CD14-positive monocyte (primary cell): ENCODE measurements around the gene UBR3. TPM values are rescaled to one million over a fixed set of nuclear protein-coding genes. Genes with fewer than 3 reads are reported as not detected.

Source experiments
- DNase-seq, 3 donors: peaks; one replicate each; pipeline ENCODE4 v3.0.0-alpha.2; 2011 to 2022
- H2AFZ ChIP-seq: 2 replicates; pipeline ENCODE4 v1.6.0; 2012; ENCODE audit warnings: mild to moderate bottlenecking, low read depth, low read length, inconsistent platforms; ENCODE audit not compliant: insufficient read depth, poor library complexity, severe bottlenecking
- H3K27ac ChIP-seq, 2 donors: 1 replicate in 1 of 2; 2 replicates in 1 of 2; pipeline ENCODE4 v1.5.1; 2012 to 2013; ENCODE audit warnings: low read length in 2 of 2, control low read depth in 1 of 2, inconsistent platforms in 1 of 2, low read depth in 1 of 2, mild to moderate bottlenecking in 1 of 2
- H3K27me3 ChIP-seq, 2 donors: one replicate each; pipeline versions ENCODE4 v1.6.0 to v1.6.1; 2011 to 2013; ENCODE audit warnings: low read length in 2 of 2; ENCODE audit not compliant: control insufficient read depth in 2 of 2, insufficient read depth in 2 of 2
- H3K36me3 ChIP-seq, 2 donors: replicated peaks in 1 of 2; 1 replicate in 1 of 2; 2 replicates in 1 of 2; pipeline versions ENCODE4 v1.5.1 to v1.6.1; 2012 to 2013; ENCODE audit warnings: low read length in 2 of 2, control low read depth in 1 of 2, inconsistent platforms in 1 of 2, mild to moderate bottlenecking in 1 of 2; ENCODE audit not compliant: insufficient read depth in 2 of 2, control insufficient read depth in 1 of 2
- H3K4me1 ChIP-seq, 2 donors: 1 replicate in 1 of 2; 2 replicates in 1 of 2; pipeline versions ENCODE4 v1.5.1 to v1.6.1; 2012 to 2013; ENCODE audit warnings: low read length in 2 of 2, control low read depth in 1 of 2, inconsistent platforms in 1 of 2, mild to moderate bottlenecking in 1 of 2, moderate library complexity in 1 of 2; ENCODE audit not compliant: insufficient read depth in 2 of 2, control insufficient read depth in 1 of 2
- H3K4me2 ChIP-seq: replicated peaks from 2 replicates; pipeline ENCODE3; 2012; ENCODE audit warnings: low read length, moderate library complexity, mild to moderate bottlenecking; ENCODE audit not compliant: poor library complexity, severe bottlenecking; ENCODE audit errors: extremely low read depth
- H3K4me3 ChIP-seq, 3 experiments: fragments of 200-600 bp in 1 of 3; sonication (generic) in 1 of 3; replicated peaks in 1 of 3; 1 replicate in 2 of 3; 2 replicates in 1 of 3; pipeline ENCODE4 v1.5.1; 2011 to 2013; ENCODE audit warnings: low read length in 3 of 3, mild to moderate bottlenecking in 3 of 3, control low read depth in 2 of 3, low read depth in 2 of 3, inconsistent platforms in 1 of 3, moderate library complexity in 1 of 3
- H3K79me2 ChIP-seq: 2 replicates; pipeline ENCODE4 v1.6.0; 2012; ENCODE audit warnings: mild to moderate bottlenecking, control low read depth, inconsistent platforms, low read length, moderate library complexity; ENCODE audit not compliant: insufficient read depth
- H3K9ac ChIP-seq: 2 replicates; pipeline ENCODE4 v1.6.0; 2017; ENCODE audit warnings: low read length, mild to moderate bottlenecking; ENCODE audit not compliant: insufficient read depth, poor library complexity, severe bottlenecking
- H3K9me3 ChIP-seq, 2 donors: replicated peaks in 1 of 2; 1 replicate in 1 of 2; 2 replicates in 1 of 2; pipeline versions ENCODE4 v1.5.1 to v1.6.1; 2012 to 2013; ENCODE audit warnings: low read length in 2 of 2, control low read depth in 1 of 2; ENCODE audit not compliant: control insufficient read depth in 1 of 2, insufficient read depth in 1 of 2
- H4K20me1 ChIP-seq: 2 replicates; pipeline ENCODE4 v1.6.0; 2012; ENCODE audit warnings: mild to moderate bottlenecking, low read length, control low read depth, moderate library complexity; ENCODE audit not compliant: insufficient read depth
- H3K27ac Mint-ChIP-seq, 7 donors: one replicate each; pipeline ENCODE4 v1.8.0; 2020; ENCODE audit warnings: mild to moderate bottlenecking in 7 of 7, mixed read lengths in 7 of 7, moderate library complexity in 6 of 7, inconsistent platforms in 2 of 7
- H3K27me3 Mint-ChIP-seq, 3 donors: one replicate each; pipeline ENCODE4 v1.8.0; 2021 to 2022; ENCODE audit warnings: low read depth in 3 of 3, mild to moderate bottlenecking in 3 of 3, mixed read lengths in 3 of 3, moderate library complexity in 3 of 3, inconsistent platforms in 1 of 3
- H3K36me3 Mint-ChIP-seq, 2 donors: one replicate each; pipeline ENCODE4 v1.8.0; 2020; ENCODE audit warnings: mixed read lengths in 2 of 2, inconsistent platforms in 1 of 2, mild to moderate bottlenecking in 1 of 2
- H3K4me1 Mint-ChIP-seq: one replicate; pipeline ENCODE4 v1.8.0; 2020; ENCODE audit warnings: mild to moderate bottlenecking, mixed read lengths
- H3K4me3 Mint-ChIP-seq, 2 donors: one replicate each; pipeline ENCODE4 v1.8.0; 2020; ENCODE audit warnings: mild to moderate bottlenecking in 2 of 2, mixed read lengths in 2 of 2, moderate library complexity in 1 of 2
- H3K9me3 Mint-ChIP-seq, 7 donors: one replicate each; pipeline ENCODE4 v1.8.0; 2020 to 2022; ENCODE audit warnings: mixed read lengths in 7 of 7, mild to moderate bottlenecking in 6 of 7, moderate library complexity in 6 of 7, inconsistent platforms in 2 of 7
- CTCF ChIP-seq: fragments of 200-600 bp; IDR thresholded peaks from one replicate; pipeline ENCODE4 v1.8.0; 2022; ENCODE audit warnings: antibody characterized with exemption, mild to moderate bottlenecking
- WGBS: methylation state at CpG from one replicate; pipeline ENCODE4 v1.1.5; 2013; ENCODE audit warnings: missing lambda C conversion rate; ENCODE audit not compliant: insufficient coverage; 5-methylcytosine and 5-hydroxymethylcytosine counted together
- intact Hi-C, 2 donors: fragments of 100-400 bp; cut with micrococcal nuclease; formaldehyde crosslinking; loops; one replicate each; pipeline versions ENCODE4 v1.15.0 to v1.15.1; 2023
- polyA plus RNA-seq, 3 donors: library from polyadenylated mRNA; depleted of rRNA in 1 of 3; unstranded in 2 of 3; stranded (reverse) in 1 of 3; fragments of 300-500 nt in 2 of 3; fragments of >200 nt in 1 of 3; fragmentation: Illumina TruSeq in 2 of 3; gene quantifications; 1 replicate in 2 of 3; 2 replicates in 1 of 3; pipeline ENCODE4 v1.2.3, GENCODE V29; 2012 to 2021

UBR3 gene
- polyA plus RNA-seq, 3 donors = 4.3 to 10.7 (median 4.7) TPM

- Mint-ChIP-seq H3K27me3 (peaks cover 0 to under 1% (median 0%) of the 10 kb centered on the region in 3 donors), H3K4me1 (no peaks in the 10 kb centered on the region), H3K4me3 (no peak overlapping the region), H3K9me3 (peaks cover 0 to 12% (median 4%) of the 10 kb centered on the region in 7 donors), H3K27ac (peak overlapping the region in 1 of 7 donors; percentile 15), H3K36me3 (peaks cover 51 to 54% of the 10 kb centered on the region in 2 donors)
- intact Hi-C loops = no loop called here
- 0% methylated on average over 1 of the region's 2 CpGs for WGBS
- Histone ChIP-seq H3K9ac (no peak overlapping the region), H2AFZ (no peak overlapping the region), H3K27me3 (no peaks in the 10 kb centered on the region), H3K4me2 (no peak overlapping the region), H3K79me2 (no peaks in the 10 kb centered on the region), H4K20me1 (no peaks in the 10 kb centered on the region), H3K27ac (no peak overlapping the region), H3K36me3 (peaks cover 22 to 51% of the 10 kb centered on the region in 2 donors), H3K4me1 (no peaks in the 10 kb centered on the region), H3K4me3 (no peak overlapping the region), H3K9me3 (no peaks in the 10 kb centered on the region)
- no peak for DNase-seq
- TF ChIP-seq CTCF = no peak
These were observed 246.0 kb downstream of the UBR3 start for GRCh38 chr2:170073288-170073687.

GRCh38 chr2:170076189-170076588 is 248.9 kb downstream of the UBR3 start:
- Mint-ChIP-seq H3K4me1 (no peaks in the 10 kb centered on the region), H3K4me3 (no peak overlapping the region), H3K27me3 (no peaks in the 10 kb centered on the region), H3K9me3 (peaks cover 0 to 4% (median 2%) of the 10 kb centered on the region in 7 donors), H3K36me3 (peaks cover 39 to 41% of the 10 kb centered on the region in 2 donors), H3K27ac (peak overlapping the region in 1 of 7 donors; percentile 9)
- intact Hi-C loops = no loop called here
- no peak for TF ChIP-seq CTCF
- H3K79me2 ChIP-seq = no peaks in the 10 kb centered on the region
- peaks cover 22 to 43% of the 10 kb centered on the region in 2 donors for H3K36me3 ChIP-seq
- H3K27me3 ChIP-seq = no peaks in the 10 kb centered on the region
- WGBS = no CpG with 5 or more reads among the region's 1 CpG
- no peak overlapping the region for H3K27ac ChIP-seq
- H3K9me3 ChIP-seq = no peaks in the 10 kb centered on the region
- H3K9ac ChIP-seq = no peak overlapping the region
- H3K4me1 ChIP-seq = no peaks in the 10 kb centered on the region
- no peak overlapping the region for H2AFZ ChIP-seq
- H4K20me1 ChIP-seq = no peaks in the 10 kb centered on the region
- H3K4me2 ChIP-seq = no peak overlapping the region
- no peak for DNase-seq
- no peak overlapping the region for H3K4me3 ChIP-seq
